K562 (cell line): ENCODE data around the gene COASY. TPM values are rescaled to one million over a fixed set of nuclear protein-coding genes. Genes with fewer than 3 reads are reported as not detected.
A peak's percentile ranks its signal among the peaks of the same experiment; 100 is the strongest.

ENCODE experiments used
- BCLAF1 ChIP-seq, 2 experiments: fragments of 450-650 bp in 1 of 2; IDR thresholded peaks; 2 replicates each; pipeline ENCODE4 v1.6.1; 2011 to 2017; ENCODE audit warnings: low read depth in 2 of 2, antibody characterized with exemption in 1 of 2, borderline replicate concordance in 1 of 2, low read length in 1 of 2, mild to moderate bottlenecking in 1 of 2, mixed read lengths in 1 of 2; ENCODE audit not compliant: control insufficient read depth in 1 of 2
- CREB5 ChIP-seq: fragments of 250-450 bp; sonication (Bioruptor Pico); IDR thresholded peaks from 2 replicates; pipeline ENCODE4 v1.5.0; 2020; ENCODE audit warnings: mild to moderate bottlenecking
- FOS ChIP-seq: IDR thresholded peaks from 3 replicates; pipeline ENCODE4 v1.6.1; 2011; ENCODE audit not compliant: insufficient read length; ENCODE audit errors: extremely low read depth
- FOXK1 ChIP-seq: sonication (generic); formaldehyde crosslinking; IDR thresholded peaks from 2 replicates; pipeline ENCODE4 v1.8.0; 2022; ENCODE audit warnings: missing genetic modification reagents, mild to moderate bottlenecking, borderline replicate concordance
- GTF3C2 ChIP-seq: IDR thresholded peaks from 3 replicates; pipeline ENCODE4 v1.6.1; 2011; ENCODE audit warnings: borderline replicate concordance, mild to moderate bottlenecking, moderate library complexity; ENCODE audit not compliant: insufficient read length; ENCODE audit errors: extremely low read depth
- MLX ChIP-seq, 2 experiments: fragments of 450-650 bp in 1 of 2; sonication (generic) in 1 of 2; formaldehyde crosslinking; conservative IDR thresholded peaks; 2 replicates each; pipeline versions ENCODE4 v1.4.0 to v1.8.1; 2020 to 2022; ENCODE audit warnings: mild to moderate bottlenecking in 1 of 2, missing genetic modification reagents in 1 of 2
- MXD1 ChIP-seq: fragments of 250-450 bp; sonication (Bioruptor Pico); IDR thresholded peaks from 2 replicates; pipeline ENCODE4 v1.8.0; 2021; ENCODE audit warnings: borderline replicate concordance, mild to moderate bottlenecking, moderate library complexity; ENCODE audit not compliant: poor library complexity, severe bottlenecking
- NUFIP1 ChIP-seq: fragments of 450-650 bp; IDR thresholded peaks from 2 replicates; pipeline ENCODE4 v1.6.1; 2018; ENCODE audit not compliant: partially characterized antibody
- SMARCB1 ChIP-seq: IDR thresholded peaks from 2 replicates; pipeline ENCODE4 v1.6.1; 2011; ENCODE audit warnings: improper control_type of control experiment, low read depth; ENCODE audit not compliant: insufficient read length
- TBP ChIP-seq: optimal IDR thresholded peaks from 2 replicates; pipeline ENCODE3; 2011; ENCODE audit warnings: low read depth, low read length, improper control_type of control experiment
- ZBTB11 ChIP-seq, 3 experiments: fragments of 200-800 bp in 1 of 3; fragments of 250-450 bp in 1 of 3; fragments of 450-650 bp in 1 of 3; sonication (Bioruptor Pico) in 1 of 3; sonication (Bioruptor generic) in 1 of 3; formaldehyde crosslinking in 1 of 3; IDR thresholded peaks; 2 replicates each; pipeline versions ENCODE4 v1.6.1 to v1.8.0; 2016 to 2022; ENCODE audit warnings: mild to moderate bottlenecking in 2 of 3, missing genetic modification characterization in 2 of 3, missing compliant biosample characterization in 1 of 3, moderate library complexity in 1 of 3
- ZNF695 ChIP-seq: fragments of 450-650 bp; formaldehyde crosslinking; IDR thresholded peaks from 2 replicates; pipeline ENCODE4 v1.4.0; 2020; ENCODE audit warnings: mild to moderate bottlenecking, moderate library complexity
- polyA plus RNA-seq, 8 experiments: library from polyadenylated mRNA; depleted of rRNA in 4 of 8; stranded (reverse) in 5 of 8; unstranded in 3 of 8; fragments of >200 nt; fragmentation: Nextera tagmentation in 2 of 8; fragmentation: Illumina TruSeq in 1 of 8; extraction: Ambion mirVana in 2 of 8; extraction: Trizol in 1 of 8; gene quantifications; 2 replicates each; pipeline versions ENCODE4 v1.2.1 to v1.2.3, GENCODE V29; 2011 to 2014; ENCODE audit warnings: inconsistent platforms in 1 of 8, missing spikeins in 1 of 8
- total RNA-seq, 7 experiments: library from RNA; depleted of rRNA in 6 of 7; stranded (reverse); fragments of >200 nt in 6 of 7; fragmentation: Illumina TruSeq in 2 of 7; extraction: Trizol in 2 of 7; gene quantifications; 2 replicates each; pipeline versions ENCODE4 v1.2.1 to v1.2.3, GENCODE V29; 2011 to 2021; ENCODE audit warnings: low replicate concordance in 1 of 7

The COASY gene
- total and polyA plus RNA-seq, 9 of the 15 experiments (the other 6 are each of a cell fraction or from before 2014, with no cell fraction given): 25.4 to 175 (median 62.3) TPM

GRCh38 chr17:42536372-42537155 is 25.4 kb upstream of the COASY start (continued):
- TF ChIP-seq BCLAF1 (IDR thresholded peaks at IDR 0.05; ENCODE audit: borderline replicate concordance in 1 of 2, control insufficient read depth in 1 of 2, low read depth in 2 of 2, low read length in 1 of 2): no peak
- peak in 2 of 3 experiments; percentile 66 to 86; a peak in 3 of 6 replicates for TF ChIP-seq ZBTB11 (CRISPR knock-in tag; IDR thresholded peaks at IDR 0.05)
- TF ChIP-seq NUFIP1: no peak
- no peak for TF ChIP-seq CREB5 (CRISPR knock-in tag)
- TF ChIP-seq MLX (CRISPR knock-in tag; conservative IDR thresholded peaks at IDR 0.05): no peak
- no peak for TF ChIP-seq TBP
- TF ChIP-seq GTF3C2: no peak
- no peak for TF ChIP-seq FOXK1 (CRISPR knock-in tag)
- no peak for TF ChIP-seq SMARCB1
- peak; percentile 81 for TF ChIP-seq MXD1 (CRISPR knock-in tag)
- no peak for TF ChIP-seq FOS
- TF ChIP-seq ZNF695: no peak
